Thoracic aorta (tissue), 2 donors: ENCODE data around the gene VSTM2B. TPM values are rescaled to one million over a fixed set of nuclear protein-coding genes. Genes with fewer than 3 reads are reported as not detected.

Experiments
- ATAC-seq: fragments of 150-250 bp; one replicate; pipeline ENCODE4 v1.8.0; 2017; ENCODE audit warnings: low read depth; ENCODE audit not compliant: insufficient number of reproducible peaks, low FRiP score
- DNase-seq: peaks from one replicate; pipeline ENCODE4 v3.0.0-alpha.2; 2020; ENCODE audit warnings: low spot score
- H3K27ac ChIP-seq, 2 donors: fragments of 200-600 bp; sonication (generic); 1 replicate in 1 of 2; 2 replicates in 1 of 2; pipeline ENCODE4 v1.5.1; 2016; ENCODE audit warnings: mild to moderate bottlenecking in 2 of 2, moderate library complexity in 2 of 2
- H3K27me3 ChIP-seq: fragments of 200-600 bp; sonication (generic); replicated peaks from 2 replicates; pipeline ENCODE4 v1.6.0; 2016; ENCODE audit warnings: mild to moderate bottlenecking; ENCODE audit not compliant: insufficient read depth
- H3K36me3 ChIP-seq: fragments of 200-600 bp; sonication (generic); one replicate; pipeline ENCODE4 v1.5.1; 2016
- H3K4me1 ChIP-seq, 2 donors: fragments of 200-600 bp; sonication (generic); 1 replicate in 1 of 2; 2 replicates in 1 of 2; pipeline versions ENCODE4 v1.5.1 to v1.6.0; 2016; ENCODE audit warnings: low read depth in 2 of 2, mild to moderate bottlenecking in 1 of 2; ENCODE audit not compliant: control insufficient read depth in 1 of 2
- H3K4me3 ChIP-seq: fragments of 200-600 bp; sonication (generic); 2 replicates; pipeline ENCODE4 v1.5.1; 2016; ENCODE audit warnings: mild to moderate bottlenecking
- H3K9me3 ChIP-seq: fragments of 200-600 bp; sonication (generic); 2 replicates; pipeline ENCODE4 v1.5.1; 2016
- CTCF ChIP-seq: fragments of 200-600 bp; sonication (generic); IDR thresholded peaks from one replicate; pipeline ENCODE4 v1.5.1; 2019; ENCODE audit warnings: antibody characterized with exemption
- total RNA-seq, 2 donors: library from RNA; depleted of rRNA; stranded (reverse); fragments of >200 nt; gene quantifications; one replicate each; pipeline versions ENCODE4 v1.1.0 to v1.2.3, GENCODE V29; 2016

The VSTM2B gene
- total RNA-seq, 2 donors from 2014 or later, result not detected

GRCh38 chr19:29576761-29577648 lies 51.2 kb downstream of the VSTM2B start:
- ATAC-seq, result no peak
- no peak for DNase-seq
- Histone ChIP-seq H3K27me3 (no peaks in the 10 kb centered on the region), H3K27ac (no peak overlapping the region), H3K9me3 (no peaks in the 10 kb centered on the region), H3K4me1 (no peaks in the 10 kb centered on the region), H3K36me3 (no peaks in the 10 kb centered on the region), H3K4me3 (no peak overlapping the region)
- TF ChIP-seq CTCF, result no peak

- ATAC-seq, result no peak
- TF ChIP-seq CTCF, result no peak
- Histone ChIP-seq H3K9me3 (no peaks in the 10 kb centered on the region), H3K27me3 (no peaks in the 10 kb centered on the region), H3K27ac (no peak overlapping the region), H3K4me3 (no peak overlapping the region), H3K36me3 (no peaks in the 10 kb centered on the region), H3K4me1 (no peaks in the 10 kb centered on the region)
- no peak for DNase-seq
These were observed 51.8 kb downstream of the VSTM2B start for GRCh38 chr19:29577649-29577963.

- DNase-seq (no peak), ATAC-seq (no peak)
- no peaks in the 10 kb centered on the region for H3K27me3 ChIP-seq
- H3K9me3 ChIP-seq, result no peaks in the 10 kb centered on the region
- no peak overlapping the region for H3K27ac ChIP-seq
- TF ChIP-seq CTCF, result no peak
- H3K36me3 ChIP-seq, result no peaks in the 10 kb centered on the region
- no peak overlapping the region for H3K4me3 ChIP-seq
- no peaks in the 10 kb centered on the region for H3K4me1 ChIP-seq
These were observed 52.6 kb downstream of the VSTM2B start for GRCh38 chr19:29578349-29578748.

GRCh38 chr19:29579308-29579910 lies 53.6 kb downstream of the VSTM2B start:
- no peak for DNase-seq
- Histone ChIP-seq H3K27ac (no peak overlapping the region), H3K36me3 (no peaks in the 10 kb centered on the region), H3K4me3 (no peak overlapping the region), H3K9me3 (no peaks in the 10 kb centered on the region), H3K27me3 (no peaks in the 10 kb centered on the region), H3K4me1 (no peaks in the 10 kb centered on the region)
- ATAC-seq, result no peak
- no peak for TF ChIP-seq CTCF

GRCh38 chr19:29581398-29581797 lies 55.6 kb downstream of the VSTM2B start:
- Histone ChIP-seq H3K4me1 (no peaks in the 10 kb centered on the region), H3K9me3 (no peaks in the 10 kb centered on the region), H3K36me3 (no peaks in the 10 kb centered on the region), H3K27ac (no peak overlapping the region), H3K4me3 (no peak overlapping the region), H3K27me3 (no peaks in the 10 kb centered on the region)
- ATAC-seq (no peak), DNase-seq (no peak)
- no peak for TF ChIP-seq CTCF
